DMS53 treated with DMSO at 0.1 percent for 48 hours (cell line): ENCODE results near the gene NOM1.

Experiments
- DNase-seq: peaks from one replicate; lab custom pipeline; 2025; ENCODE audit not compliant: unreplicated experiment; lab: John Stamatoyannopoulos, UW

The NOM1 gene

DNA sequence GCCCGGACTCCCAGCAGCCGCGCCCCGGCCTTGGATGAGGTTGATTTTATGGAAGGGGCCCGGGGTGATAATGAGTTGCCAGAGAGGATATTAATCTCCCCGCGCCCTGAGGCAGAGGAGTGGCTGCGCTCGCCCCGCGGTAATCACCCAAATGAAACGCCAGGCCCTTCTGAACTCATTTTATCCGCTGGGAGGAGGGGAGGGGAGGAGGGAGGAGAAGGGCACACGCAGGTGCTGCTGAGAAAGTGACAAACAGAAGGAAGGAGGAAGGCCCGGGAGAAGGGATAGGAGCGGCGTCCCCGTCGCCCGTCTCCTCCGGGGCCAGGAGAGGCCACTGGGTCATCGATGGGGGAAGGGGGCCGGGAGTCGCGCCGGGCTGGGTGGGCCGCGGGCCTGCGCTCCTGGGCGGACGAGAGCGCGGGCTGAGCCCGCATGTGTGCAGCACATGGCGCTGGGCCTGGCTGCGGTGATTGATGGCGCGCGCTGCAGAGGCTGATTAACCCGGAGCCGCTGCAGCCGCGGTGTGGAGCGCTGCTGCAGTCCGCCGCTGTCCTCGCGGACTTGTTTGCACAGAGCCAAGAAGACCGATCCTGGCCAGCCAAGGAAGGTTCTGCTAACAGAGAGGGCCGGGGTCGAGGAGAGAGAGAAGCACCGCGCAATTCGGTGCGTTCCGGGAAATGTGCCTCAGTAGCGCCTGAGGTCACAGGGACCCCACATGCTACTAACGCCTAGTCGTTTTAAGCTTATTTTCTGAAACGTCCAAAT, 54.4 kb downstream of the NOM1 start:
- DNase-seq: no peak

DNA sequence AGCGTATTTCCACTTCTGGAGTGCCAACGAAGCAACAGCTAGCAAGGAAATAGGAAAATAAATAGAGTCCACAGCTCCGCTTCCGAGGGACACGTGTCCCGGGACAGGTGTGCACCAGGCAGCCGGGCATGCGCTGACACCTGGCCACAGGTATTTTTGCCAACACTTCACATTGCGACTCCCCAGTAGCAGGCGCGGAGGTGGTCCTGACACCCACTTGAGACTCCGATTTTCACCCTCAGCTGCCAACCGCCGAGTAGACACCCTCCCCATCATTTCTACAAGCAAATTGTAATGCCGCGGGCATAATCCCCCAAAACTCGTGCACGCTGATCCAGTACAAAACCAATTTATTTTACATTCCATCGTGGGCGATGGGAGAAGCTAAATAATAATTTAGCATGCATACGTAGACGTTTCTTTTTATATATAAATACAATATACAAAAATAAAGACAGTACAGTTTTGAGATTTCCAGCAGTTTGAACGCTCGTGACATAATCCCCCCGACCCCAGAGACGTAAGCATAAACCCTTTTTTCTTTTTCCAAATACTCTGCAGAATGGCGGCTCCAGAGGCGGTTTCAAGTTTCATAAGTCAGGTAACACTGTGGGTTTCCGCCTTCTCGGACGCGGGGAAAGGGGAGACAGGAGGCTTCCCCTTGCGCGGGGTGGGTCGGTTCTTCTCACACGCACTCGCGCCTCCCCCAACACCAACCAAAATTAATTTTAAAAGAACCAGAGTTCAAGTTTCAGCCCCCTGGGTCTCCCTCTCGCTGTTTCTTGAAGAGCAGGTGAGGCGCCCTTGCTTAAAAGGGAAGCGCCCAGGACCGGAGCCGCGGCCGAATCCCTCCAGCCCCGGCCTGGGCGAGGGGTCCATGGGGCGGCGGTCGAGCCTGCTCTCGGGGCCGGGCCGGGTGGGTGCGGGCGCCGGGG, 55.3 kb downstream of the NOM1 start:
- no peak for DNase-seq

DNA sequence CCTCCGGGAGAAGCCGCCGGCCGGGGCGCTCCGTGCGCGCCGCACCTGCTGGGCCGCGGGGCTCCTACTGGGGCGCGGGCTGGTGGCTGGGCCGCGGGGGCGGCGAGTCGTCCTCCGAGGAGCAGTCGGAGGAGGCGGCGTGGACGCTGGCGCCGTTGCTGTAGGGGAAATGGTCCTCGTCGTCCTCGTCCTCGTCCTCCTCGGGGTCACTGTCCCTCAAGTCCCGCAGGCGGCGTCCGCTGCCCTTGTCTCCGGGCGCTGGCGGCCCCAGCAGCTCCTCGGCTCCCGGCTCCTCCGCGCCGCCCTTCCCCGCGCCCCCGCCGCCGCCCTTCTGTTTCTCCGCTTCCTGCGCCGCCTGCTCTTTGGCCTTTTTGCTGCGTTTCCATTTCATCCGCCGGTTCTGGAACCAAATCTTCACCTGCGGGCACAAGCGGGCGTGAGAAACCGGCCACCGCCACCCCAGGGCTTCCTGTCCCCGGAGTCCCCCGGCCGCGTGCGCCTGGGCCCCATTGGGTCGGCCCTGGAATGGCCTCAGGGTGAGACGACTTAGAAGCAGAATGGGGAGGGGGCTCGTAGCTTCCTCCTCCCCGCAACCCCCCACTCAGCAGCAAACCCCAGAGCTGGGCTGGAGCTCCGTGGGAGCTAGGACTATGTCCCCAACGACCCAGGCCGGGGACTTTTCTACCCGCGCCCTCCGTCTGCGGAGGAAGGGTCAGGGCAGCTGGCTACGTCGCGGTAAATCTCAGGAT, 56.1 kb downstream of the NOM1 start:
- DNase-seq: no peak

DNA sequence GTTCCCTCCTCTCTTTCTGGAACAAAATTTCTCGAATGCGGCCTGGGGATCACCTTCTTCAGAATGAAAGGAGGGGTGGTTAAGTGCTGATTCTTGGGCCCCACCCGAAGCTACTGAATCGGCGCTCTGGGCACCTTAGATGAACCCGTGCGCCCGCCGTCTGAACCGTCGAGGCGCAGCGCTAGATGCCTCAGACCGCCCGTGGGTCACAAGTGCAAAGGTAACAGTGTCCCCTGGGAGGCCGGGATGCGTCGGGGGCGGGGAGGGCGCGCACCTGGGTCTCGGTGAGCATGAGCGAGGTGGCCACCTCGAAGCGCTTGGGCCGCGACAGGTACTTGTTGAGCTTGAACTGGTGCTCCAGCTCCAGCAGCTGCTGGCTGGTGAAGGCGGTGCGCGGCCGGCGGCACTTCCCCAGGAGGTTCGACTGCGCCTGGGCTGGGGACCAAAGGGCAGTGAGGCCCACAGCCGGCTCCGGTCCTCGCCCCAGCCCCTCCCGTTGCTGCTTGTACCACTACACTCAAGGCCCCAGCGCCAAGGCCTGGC, 56.8 kb downstream of the NOM1 start:
- no peak for DNase-seq

- DNase-seq: no peak
Measured at GRCh38 chr7:157006829-157007469, 57.4 kb downstream of the NOM1 start.

DNA sequence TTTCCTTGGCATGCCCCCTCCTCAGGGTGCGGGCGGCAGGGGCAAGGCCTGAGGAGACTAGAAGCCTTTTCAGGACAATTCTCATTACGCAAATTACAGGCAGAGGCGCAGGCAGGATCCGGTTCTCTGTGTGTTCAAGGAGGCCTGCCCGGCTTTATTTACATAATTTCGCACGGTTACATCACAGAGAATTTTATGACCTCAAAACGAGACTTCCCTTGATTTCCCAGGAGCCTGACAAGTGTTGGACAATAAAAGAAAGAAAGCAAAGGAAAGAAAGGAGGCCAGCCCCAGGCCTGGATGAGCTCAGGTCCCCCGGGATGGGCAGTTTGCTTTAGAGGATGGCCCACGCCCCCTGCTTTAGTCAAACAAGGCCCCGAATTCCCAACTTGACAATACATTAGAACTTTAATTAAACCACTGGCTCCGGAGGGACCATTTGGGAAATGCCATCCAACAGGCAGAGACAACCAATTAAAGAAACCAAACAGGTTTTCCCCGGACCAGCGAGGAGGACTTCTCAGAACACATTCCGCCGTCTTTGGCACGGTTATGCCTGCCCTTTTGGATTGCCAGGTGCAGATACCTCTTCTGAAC, 58.1 kb downstream of the NOM1 start:
- no peak for DNase-seq

DNA sequence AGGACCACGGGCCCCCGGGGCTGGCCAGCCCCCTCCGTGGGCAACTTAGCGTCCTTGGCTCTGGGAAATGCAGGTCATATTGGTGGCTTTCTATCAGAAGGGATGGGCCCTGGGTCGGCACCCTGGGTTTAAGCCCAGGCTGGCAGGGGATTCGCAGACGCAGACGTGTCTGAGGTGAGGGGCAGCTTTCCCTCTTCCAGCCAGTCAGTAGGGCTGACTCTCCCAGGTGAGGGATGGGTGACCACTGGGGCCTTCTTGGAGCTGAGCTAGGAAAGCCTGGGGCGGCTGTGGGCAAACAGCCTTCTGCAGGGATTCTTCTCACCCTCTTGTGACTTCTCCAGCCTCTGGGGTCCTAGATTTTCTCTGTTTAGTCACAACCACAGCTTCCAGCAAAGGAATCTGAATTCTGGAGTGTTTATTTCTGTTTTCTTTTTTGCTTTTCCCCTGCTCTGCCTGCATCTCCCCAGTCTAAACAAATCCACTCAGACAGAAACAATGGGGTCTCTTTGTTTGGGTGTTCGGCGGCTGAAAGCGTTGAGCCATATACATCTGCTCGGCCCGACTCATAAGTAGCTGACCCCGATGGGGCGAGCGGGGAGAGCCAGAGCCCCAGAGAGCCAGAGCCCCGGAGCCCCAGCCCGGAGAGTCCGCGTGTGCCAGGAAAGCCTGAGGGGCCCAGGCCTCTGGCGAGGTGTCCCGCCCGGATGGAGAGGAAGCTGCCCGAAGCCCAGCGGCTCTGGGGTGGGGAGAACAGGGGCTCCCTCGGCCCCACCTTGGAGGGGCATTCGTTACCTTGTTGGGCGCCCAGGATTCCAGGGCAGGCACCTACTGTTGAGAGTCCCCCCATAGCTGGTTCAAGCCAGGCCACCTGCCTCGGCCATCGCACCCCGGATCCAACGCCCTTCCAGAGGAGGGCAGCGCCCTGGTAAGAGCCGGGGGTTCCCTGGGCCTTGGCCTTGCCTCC, 59.0 kb downstream of the NOM1 start:
- no peak for DNase-seq

DNA sequence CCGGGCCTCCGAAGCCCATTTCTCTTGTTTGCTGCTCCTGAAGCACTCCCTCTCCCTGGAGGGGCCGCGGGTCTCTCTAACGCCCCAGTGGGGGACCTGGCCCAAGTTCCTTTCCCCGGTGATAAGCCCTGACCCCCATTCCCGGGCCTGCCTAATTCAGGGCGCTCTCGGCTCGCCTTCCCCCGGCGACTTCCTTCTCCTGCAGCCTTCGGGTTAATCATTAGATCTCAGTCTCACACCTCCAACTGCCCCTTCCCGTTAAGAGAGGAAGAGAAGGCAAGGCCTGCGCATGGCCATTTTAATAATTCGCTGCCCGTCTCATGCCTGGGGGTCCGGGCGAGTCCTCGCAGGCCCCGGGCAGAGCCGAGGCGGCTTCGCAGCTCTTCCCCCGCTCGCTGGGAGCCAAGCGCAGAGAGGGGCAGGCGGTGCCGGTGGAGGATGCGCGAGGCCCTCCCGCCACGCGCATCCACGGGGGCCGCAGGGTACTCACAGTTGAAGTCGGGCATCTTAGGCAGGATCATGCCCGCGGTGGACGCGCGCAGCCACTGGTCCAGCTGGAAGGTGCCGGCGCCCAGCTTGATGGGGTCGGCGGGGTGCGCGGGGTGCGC, 59.8 kb downstream of the NOM1 start:
- DNase-seq: peak; percentile 76

DNA sequence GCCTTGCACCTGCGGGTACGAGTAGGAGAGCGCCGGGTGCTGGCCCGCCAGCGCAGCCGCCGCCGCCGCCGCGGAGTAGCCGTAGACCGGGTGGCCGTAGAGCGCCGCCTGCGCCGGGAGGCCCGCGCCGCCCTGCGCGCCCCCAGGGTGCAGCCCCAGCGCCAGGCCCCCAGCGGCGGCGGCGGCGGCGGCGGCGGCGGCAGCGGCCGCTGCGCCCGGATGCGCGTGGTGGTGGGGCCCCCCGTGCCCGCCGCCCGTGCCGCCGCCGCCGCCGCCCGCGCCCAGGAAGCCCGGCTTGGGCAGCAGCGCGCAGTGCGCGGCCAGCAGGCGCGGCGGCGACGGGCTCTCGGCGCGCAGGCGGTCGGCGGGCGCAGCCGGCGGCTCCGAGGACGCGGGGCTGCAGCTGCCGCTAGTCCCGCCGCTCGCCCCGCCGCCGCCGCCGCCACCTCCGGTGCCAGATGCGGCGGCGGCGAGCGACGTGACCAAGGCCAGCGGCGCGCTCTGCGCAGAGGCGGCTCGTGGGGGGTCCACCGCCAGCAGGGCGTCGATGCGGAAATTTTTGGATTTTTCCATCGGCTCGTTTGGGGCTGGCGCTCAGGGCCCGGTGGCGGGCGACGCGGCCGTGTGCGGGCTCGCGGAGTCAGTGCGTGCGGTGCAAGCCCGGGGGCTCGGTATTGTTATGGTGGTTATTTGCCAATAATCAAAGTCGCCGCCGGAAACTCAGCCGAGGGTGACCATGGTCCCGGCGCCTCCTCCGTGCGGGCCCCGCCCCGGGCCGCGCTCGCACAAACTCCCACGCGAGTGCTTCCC, 60.5 kb downstream of the NOM1 start:
- no peak for DNase-seq

DNA sequence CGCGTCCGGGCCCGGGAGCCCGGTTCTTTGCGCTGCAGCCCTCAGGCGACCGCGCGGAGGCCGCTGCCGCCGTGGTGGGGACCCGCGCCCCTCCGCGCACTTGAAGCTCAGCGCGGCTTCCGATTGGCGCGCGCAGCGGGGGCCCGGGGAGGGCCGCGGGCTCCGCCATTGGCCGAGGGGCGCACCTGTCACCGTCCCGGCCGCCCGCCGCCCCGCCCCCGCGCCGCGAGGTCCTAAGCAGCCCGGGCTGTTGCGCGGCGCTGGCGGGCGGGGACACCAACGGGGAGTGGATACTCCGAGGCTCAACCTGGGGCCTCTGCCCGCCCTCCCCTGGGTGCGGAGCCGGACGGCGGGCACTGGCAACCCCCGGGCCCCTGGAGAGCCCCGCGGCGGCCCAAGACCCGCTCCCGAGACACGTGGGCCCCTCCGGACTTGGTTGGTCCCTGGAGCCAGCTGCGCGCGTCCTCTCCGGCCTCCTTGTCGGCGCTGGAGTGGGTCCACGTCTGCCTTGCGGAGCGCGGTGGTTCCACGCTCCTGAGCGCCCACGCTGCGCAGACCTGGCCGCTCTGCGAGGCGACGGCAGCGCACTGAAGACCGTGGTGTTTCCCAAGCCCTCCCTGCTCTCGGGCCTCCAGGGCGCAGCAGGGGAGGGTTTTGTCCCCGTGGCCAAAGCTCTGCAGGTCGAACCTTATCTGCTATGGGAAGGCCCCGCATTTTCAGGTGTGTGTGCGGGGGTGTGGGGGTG, 61.2 kb downstream of the NOM1 start, which contains the start of gene MNX1:
Gene MNX1 (minus strand): TSS at position 76 of the 745 bp plus-strand sequence. CDS start 313 bp downstream, outside the sequence.
- peak; percentile 82 for DNase-seq

GRCh38 chr7:157011333-157012112, 62.0 kb downstream of the NOM1 start:
- peak; percentile 72 for DNase-seq

DNA sequence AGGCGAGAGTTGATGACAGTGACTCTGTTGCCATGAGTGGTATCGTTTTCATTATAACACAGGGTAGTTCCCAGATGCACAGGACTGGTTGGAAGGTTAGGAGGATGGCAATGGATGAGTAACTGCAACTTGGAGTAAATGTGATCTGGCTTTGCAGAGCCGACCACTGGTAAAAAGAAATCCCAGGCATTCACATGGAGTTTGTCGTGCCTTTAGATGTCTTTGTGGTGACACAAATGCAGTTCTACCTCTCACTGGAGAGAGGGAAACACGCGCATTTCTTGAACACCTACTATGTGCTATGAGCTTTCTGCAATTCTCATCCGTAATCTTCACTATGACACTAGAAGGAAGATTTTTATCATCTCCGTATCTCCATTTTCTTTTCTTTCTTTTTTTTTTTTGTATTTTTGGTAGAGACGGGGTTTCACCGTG, 62.6 kb downstream of the NOM1 start:
- DNase-seq: peak; percentile 72

DNA sequence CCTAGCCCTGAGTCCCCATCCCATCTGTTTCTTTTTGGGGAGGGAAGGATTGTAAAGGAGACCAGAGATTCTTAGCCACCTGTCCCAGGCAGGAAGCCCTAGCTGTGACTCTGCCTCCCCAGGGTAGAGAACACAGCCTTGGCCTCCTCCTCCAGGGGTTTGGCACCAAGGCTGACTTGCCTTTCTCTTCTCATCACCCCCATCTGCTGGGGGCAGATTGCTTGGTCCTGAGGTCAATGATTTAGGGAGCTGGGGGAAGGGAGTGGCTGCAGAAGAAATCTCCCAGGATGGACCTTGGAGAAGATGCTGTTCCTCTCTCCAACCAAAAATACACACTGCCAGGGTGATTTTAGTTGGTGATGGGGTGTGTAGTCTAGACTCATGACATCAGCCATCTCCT, 63.6 kb downstream of the NOM1 start:
- no peak for DNase-seq

GRCh38 chr7:157013602-157014549, 64.4 kb downstream of the NOM1 start:
- no peak for DNase-seq
